Stimulated activated CD4-positive, alpha-beta T cell treated with anti-CD3 and anti-CD28 coated beads, Interleukin-1b, Interleukin-23, amount 100 ng/mL, for 48 hours (primary cell): ENCODE measurements around the gene LEMD1.
"Not testable (repeated sequence)": the region's sequence is repeated elsewhere in the genome, so short reads cannot be mapped to it uniquely, and the experiment has no call there.

Source experiments
- DNase-seq: peaks from one replicate; pipeline ENCODE4 v3.0.0-alpha.2; 2020

LEMD1 gene

GRCh38 chr1:205376739-205377138 lies 45.1 kb downstream of the LEMD1 start:
- no peak for DNase-seq

- no peak for DNase-seq
These were observed 45.9 kb downstream of the LEMD1 start for GRCh38 chr1:205375835-205376545.

GRCh38 chr1:205374210-205375078 lies 47.4 kb downstream of the LEMD1 start:
- DNase-seq = no peak

GRCh38 chr1:205373798-205374175 lies 48.1 kb downstream of the LEMD1 start:
- DNase-seq = no peak

- no peak for DNase-seq
These were observed 48.6 kb downstream of the LEMD1 start for GRCh38 chr1:205373022-205373797.

GRCh38 chr1:205371871-205372660 lies 49.8 kb downstream of the LEMD1 start:
- no peak for DNase-seq

- DNase-seq = no peak
These were observed 51.1 kb downstream of the LEMD1 start for GRCh38 chr1:205370780-205371179.

- no peak for DNase-seq
These were observed 52.1 kb downstream of the LEMD1 start for GRCh38 chr1:205369701-205370123.

GRCh38 chr1:205368478-205368877 lies 53.4 kb downstream of the LEMD1 start:
- DNase-seq = no peak

- DNase-seq = no peak
These were observed 55.9 kb downstream of the LEMD1 start for GRCh38 chr1:205365945-205366463.

- not testable (repeated sequence) for DNase-seq
These were observed 56.8 kb downstream of the LEMD1 start for GRCh38 chr1:205365086-205365485.

- no peak for DNase-seq
These were observed 61.0 kb downstream of the LEMD1 start for GRCh38 chr1:205360891-205361290.

- no peak for DNase-seq
These were observed 61.9 kb downstream of the LEMD1 start for GRCh38 chr1:205359771-205360565.

- DNase-seq = no peak
These were observed 63.3 kb downstream of the LEMD1 start for GRCh38 chr1:205358579-205358978.

GRCh38 chr1:205357567-205357966 lies 64.3 kb downstream of the LEMD1 start:
- DNase-seq = no peak

- DNase-seq = no peak
These were observed 65.3 kb downstream of the LEMD1 start, which contains the start of gene KLHDC8A for GRCh38 chr1:205356440-205357139. Gene KLHDC8A, minus strand, starts transcription at chr1:205356922. Its CDS starts 13,318 bp downstream, at chr1:205343604.

- DNase-seq = no peak
These were observed 66.8 kb downstream of the LEMD1 start for GRCh38 chr1:205355075-205355453.

GRCh38 chr1:205354259-205355074 lies 67.4 kb downstream of the LEMD1 start:
- peak; percentile 50 for DNase-seq

- no peak for DNase-seq
These were observed 68.2 kb downstream of the LEMD1 start for GRCh38 chr1:205353612-205354011.

- no peak for DNase-seq
These were observed 68.7 kb downstream of the LEMD1 start for GRCh38 chr1:205353191-205353590.
